PFSK-1 (cell line): ENCODE data around the gene AQP1.

Experiments
- FOXP2 ChIP-seq: optimal IDR thresholded peaks from 2 replicates; pipeline ENCODE3; 2011; ENCODE audit warnings: borderline replicate concordance, control low read depth, inconsistent platforms; ENCODE audit not compliant: insufficient read depth; ENCODE audit errors: extremely low read length, extremely low read depth
- POLR2AphosphoS5 ChIP-seq: IDR thresholded peaks from 2 replicates; pipeline ENCODE4 v1.6.1; 2012; ENCODE audit warnings: low read depth, mild to moderate bottlenecking, control low read depth, low read length, moderate library complexity
- REST ChIP-seq, 2 experiments: IDR thresholded peaks; 2 replicates each; pipeline versions ENCODE4 v1.6.1 to v1.8.0; 2011 to 2012; ENCODE audit warnings: low read depth in 2 of 2, low read length in 2 of 2, control low read depth in 1 of 2, inconsistent platforms in 1 of 2, mild to moderate bottlenecking in 1 of 2, moderate library complexity in 1 of 2; ENCODE audit not compliant: insufficient read depth in 1 of 2
- SIN3A ChIP-seq: IDR thresholded peaks from 2 replicates; pipeline ENCODE4 v1.6.1; 2012; ENCODE audit warnings: mild to moderate bottlenecking, low read length, moderate library complexity, borderline replicate concordance; ENCODE audit not compliant: insufficient read depth
- TAF1 ChIP-seq: IDR thresholded peaks from 2 replicates; pipeline ENCODE4 v1.6.1; 2012; ENCODE audit warnings: low read length, control low read depth, borderline replicate concordance; ENCODE audit not compliant: insufficient read depth

The AQP1 gene

GRCh38 chr7:30901856-30902255 is 9.8 kb upstream of the AQP1 start:
- TF ChIP-seq POLR2AphosphoS5 (no peak), REST (IDR thresholded peaks at IDR 0.05; ENCODE audit: insufficient read depth in 1 of 2, low read depth in 2 of 2, low read length in 2 of 2) (no peak), FOXP2 (no peak), SIN3A (no peak), TAF1 (no peak)

GRCh38 chr7:30902466-30902865 is 9.2 kb upstream of the AQP1 start:
- TF ChIP-seq POLR2AphosphoS5 (no peak), FOXP2 (no peak), SIN3A (no peak), TAF1 (no peak), REST (IDR thresholded peaks at IDR 0.05; ENCODE audit: insufficient read depth in 1 of 2, low read depth in 2 of 2, low read length in 2 of 2) (no peak)

DNA sequence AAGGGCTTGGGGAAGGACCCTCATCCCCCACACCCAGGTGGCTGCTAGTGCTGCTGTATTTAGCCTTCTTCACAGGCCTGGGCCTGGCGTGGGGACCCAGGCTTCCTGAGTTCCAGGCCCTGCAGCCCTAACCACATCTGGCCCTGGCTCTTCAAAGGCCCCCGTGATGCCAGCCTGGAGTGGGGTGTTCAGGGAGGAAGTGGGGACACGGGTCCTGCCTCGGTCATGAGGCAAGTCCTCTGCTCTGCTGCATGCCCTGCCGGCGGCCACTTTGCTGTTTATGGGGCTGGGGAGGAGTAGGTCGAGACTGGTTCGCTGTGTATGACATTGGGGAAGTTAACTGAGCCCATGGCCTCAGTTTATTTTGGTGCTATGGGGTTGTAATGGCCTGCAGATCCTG is 8.5 kb upstream of the AQP1 start:
- no peak for TF ChIP-seq POLR2AphosphoS5
- TF ChIP-seq SIN3A = no peak
- no peak for TF ChIP-seq TAF1
- no peak for TF ChIP-seq REST (IDR thresholded peaks at IDR 0.05; ENCODE audit: insufficient read depth in 1 of 2, low read depth in 2 of 2, low read length in 2 of 2)
- no peak for TF ChIP-seq FOXP2

DNA sequence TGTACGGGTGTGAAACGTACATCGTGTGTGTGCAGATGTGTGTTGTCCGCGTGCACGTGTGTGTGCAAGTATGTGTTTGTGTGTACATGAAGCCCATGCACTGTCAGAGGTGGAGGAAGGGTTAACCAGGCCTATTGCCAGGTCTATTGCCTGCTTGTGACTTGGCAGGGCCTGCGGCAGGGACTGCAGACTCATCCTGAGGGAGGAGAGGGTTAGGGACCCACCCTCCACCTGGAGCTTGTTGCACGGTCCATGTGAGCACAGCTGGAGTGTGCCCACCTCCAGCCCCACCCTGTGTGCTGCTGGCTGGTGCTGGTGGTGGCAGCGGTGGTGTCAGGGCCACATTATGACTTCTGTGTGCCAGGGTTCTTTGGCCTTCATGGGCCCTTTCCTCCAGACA is 7.1 kb upstream of the AQP1 start:
- TF ChIP-seq POLR2AphosphoS5 = no peak
- no peak for TF ChIP-seq REST (IDR thresholded peaks at IDR 0.05; ENCODE audit: insufficient read depth in 1 of 2, low read depth in 2 of 2, low read length in 2 of 2)
- TF ChIP-seq TAF1 = no peak
- TF ChIP-seq FOXP2 = no peak
- no peak for TF ChIP-seq SIN3A
